Mammary epithelial cell (primary cell): ENCODE results near the gene TNFSF11.

Source experiments
- CTCF ChIP-seq, 2 donors: IDR thresholded peaks in 1 of 2; conservative IDR thresholded peaks in 1 of 2; 2 replicates each; pipeline ENCODE4 v1.5.1; 2011 to 2012; ENCODE audit warnings: inconsistent platforms in 2 of 2, low read length in 2 of 2, mild to moderate bottlenecking in 2 of 2, control low read depth in 1 of 2, low read depth in 1 of 2; ENCODE audit not compliant: insufficient read depth in 1 of 2; ENCODE audit errors: extremely low read depth in 1 of 2
- EZH2 ChIP-seq: IDR thresholded peaks from 2 replicates; pipeline ENCODE4 v1.6.1; 2012; ENCODE audit warnings: low read length, inconsistent platforms, borderline replicate concordance

- no peak for TF ChIP-seq CTCF (conservative IDR thresholded peaks at IDR 0.05 in 1 of 2, IDR thresholded peaks at IDR 0.05 in 1 of 2; ENCODE audit: extremely low read depth in 1 of 2, insufficient read depth in 1 of 2, low read depth in 1 of 2, low read length in 2 of 2)
- TF ChIP-seq EZH2: no peak
These were observed 64.1 kb downstream of the TNFSF11 start for GRCh38 chr13:42638101-42638500.
